ENCODE results near the gene ASAP2.

ASAP2 gene

DNA sequence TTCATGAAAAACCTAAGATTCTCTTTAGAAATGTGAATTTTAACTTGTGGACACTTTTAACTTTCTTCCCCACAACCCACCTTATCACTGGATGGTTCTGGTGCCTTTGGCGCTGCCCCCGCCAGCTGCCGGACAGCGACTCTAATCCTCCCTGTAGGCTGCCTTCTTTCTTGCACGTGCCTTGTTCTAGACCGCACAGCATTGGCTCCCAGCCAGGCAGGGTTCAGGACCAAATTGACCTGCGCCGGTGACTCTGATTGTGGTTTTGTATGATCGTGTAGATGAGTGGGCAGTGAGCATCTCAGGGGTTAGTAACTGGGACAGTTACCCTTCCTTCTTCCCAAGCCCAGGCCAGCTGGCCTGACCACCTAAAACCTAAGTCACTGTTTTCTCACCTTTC, 106.8 kb downstream of the ASAP2 start:
- in situ Hi-C loops (cut with HindIII; ENCODE audit: low sequenced_read_pairs): no loop called here

DNA sequence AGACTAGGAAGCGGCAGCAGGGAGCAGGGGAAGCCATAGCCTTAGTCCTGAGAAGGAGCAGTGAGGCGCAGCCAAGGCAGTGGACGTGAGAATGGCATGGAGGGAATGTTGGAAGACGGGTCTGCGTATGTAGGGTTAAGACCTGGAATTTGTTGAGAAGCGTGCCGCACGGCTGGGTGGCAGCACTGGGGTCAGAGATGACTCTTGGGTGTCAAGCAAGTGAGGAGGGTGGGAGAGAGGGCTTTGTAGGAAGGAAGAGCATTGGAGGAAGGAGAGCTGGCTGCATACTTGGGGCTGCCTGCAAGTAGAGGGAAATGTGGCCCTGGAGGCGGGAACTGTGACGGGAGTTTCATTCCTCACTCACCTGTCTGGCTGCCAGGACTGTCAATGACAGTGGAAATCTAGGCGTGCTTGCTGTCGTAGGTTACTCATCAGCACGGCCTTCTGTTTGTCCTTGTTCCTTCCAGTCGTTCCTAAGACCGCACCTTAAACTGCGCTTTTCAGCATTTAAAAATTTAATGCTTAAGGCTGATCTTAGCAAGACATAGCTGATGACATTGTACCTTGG, 108.8 kb downstream of the ASAP2 start:
- in situ Hi-C loops (cut with HindIII; ENCODE audit: low sequenced_read_pairs): no loop called here

DNA sequence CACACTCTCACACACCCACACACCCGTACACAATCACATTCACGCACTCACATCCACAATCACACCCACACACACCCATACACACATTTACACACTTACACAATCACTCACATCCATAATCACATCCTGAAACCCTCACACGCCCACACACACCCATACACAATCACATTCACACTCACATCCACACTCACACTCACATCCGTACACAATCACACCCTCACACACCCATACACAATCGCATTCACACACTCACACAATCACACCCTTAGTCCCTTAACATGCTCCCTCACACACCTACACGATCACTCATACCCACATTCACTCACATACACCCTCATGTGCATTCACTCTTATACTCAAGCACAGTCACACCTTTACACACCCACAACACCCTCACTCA, 110.9 kb downstream of the ASAP2 start:
- in situ Hi-C loops (cut with HindIII; ENCODE audit: low sequenced_read_pairs): no loop called here

DNA sequence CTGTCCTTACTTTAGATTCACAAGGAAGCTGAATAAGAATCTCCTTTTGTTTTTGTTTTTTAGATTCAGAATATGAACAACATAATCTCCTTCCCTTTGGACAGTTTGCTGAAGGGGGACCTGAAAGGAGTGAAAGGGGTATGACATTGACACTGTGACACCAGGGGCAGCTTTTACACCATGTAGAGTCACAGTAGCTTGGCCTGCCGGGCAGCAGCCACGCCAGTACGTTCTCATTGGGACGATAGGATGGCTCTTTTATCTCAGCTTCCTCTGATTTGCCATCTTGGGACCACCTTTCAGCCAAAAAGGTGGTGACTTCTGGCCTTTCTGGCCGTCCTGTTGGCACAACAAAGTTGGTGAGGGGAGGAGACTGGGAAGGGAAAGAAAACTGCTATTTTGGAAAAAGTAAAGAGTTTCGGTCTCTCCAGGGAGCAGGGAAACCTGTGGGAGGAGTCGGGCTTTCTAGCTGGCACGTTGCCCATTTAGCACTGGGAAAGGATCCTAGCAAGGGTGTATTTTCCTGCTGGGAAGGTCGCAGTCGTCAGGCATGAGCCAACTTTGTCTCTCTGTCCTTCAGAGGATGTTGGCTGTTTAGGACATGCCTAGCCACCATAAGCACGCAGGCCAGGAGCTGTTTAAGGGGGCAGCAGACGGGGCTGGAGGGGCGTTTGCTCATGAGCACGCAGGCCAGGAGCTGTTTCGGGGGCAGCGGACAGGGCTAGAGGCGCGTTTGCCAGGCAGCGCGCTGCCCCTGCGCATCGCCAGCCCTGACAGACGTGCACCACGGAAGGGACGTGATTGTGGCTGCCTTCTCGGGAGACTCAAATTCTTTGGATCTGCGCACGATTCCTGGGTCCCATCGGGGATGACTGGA, 112.1 kb downstream of the ASAP2 start:
- in situ Hi-C loops (cut with HindIII; ENCODE audit: low sequenced_read_pairs): no loop called here

DNA sequence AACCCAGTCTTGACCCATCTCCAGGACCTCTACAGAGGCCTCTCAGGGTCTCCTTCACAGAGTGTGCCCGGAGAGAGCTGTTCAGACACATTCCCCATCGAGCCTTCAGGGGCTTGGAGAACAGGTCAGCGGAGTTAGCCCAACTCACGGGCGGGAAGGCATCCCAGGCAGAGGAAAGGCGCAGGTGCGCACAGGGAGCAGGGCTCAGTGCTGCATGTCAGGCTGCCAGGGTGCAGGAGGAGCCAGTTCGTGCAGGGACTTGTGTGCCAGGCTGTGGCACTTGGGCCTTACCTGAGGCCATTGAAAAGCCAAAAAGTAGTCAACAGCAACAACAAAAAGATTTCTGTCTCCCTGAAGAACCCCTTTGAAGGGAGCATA, 112.7 kb downstream of the ASAP2 start:
- in situ Hi-C loops (cut with HindIII; ENCODE audit: low sequenced_read_pairs): no loop called here

DNA sequence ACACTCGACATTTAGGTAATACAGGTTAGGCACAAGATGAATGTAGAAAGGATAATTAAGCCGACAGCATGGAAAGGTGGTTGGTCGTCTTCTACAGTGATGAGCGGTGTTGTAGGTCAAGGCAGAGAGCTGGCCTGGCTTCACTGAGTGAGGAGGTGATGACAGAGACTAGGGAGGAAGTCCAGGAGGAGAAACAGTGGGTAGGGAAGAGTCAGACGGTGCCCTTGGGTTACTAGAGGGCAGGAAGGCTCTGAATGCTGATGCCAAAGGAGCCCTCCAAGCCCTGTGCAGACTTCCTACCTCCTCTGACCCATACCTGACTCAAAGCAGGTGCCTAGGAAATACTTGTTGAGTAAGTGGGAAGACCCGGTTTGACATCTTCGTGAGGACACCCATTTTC, 116.0 kb downstream of the ASAP2 start:
- in situ Hi-C loops (cut with HindIII; ENCODE audit: low sequenced_read_pairs): no loop called here

DNA sequence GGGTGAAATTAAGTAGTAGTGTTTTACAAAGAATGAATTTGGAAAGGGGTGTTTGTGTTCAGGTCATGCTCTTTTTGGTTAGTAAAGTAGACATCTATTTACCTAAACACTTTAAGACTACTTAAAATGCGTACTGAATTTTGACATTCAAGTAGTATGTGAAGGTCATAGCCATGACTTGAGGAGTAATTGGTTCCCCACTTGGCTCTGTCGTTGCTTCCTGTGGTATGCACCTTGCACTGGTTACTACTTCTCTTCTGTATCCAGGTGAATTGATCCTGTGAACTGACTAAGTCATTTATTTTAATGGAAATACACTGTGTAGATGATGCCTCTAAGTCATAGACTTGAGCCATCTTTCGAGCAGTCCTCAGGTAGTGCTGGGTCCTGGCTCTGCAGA, 118.8 kb downstream of the ASAP2 start:
- in situ Hi-C loops (cut with HindIII; ENCODE audit: low sequenced_read_pairs): no loop called here

DNA sequence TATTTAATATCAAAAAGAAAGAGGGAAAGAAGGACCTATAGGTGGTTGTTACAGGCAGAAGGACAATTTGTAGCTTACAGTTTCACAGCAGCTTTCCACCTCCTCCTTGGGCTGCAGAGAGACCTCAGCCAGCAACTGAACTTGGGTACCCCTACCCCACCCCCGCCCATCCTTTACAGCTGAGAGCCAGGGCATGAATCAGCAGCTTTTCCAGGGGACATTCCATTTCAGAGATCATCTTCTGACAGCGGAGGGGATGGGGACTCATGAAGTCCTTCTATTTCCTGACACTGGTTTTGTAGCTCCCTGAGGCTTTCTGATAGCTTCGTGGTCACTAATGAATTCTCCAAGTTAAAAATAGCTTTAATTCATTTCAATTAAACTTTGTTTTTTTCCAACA, 120.4 kb downstream of the ASAP2 start:
- in situ Hi-C loops (cut with HindIII; ENCODE audit: low sequenced_read_pairs): no loop called here

DNA sequence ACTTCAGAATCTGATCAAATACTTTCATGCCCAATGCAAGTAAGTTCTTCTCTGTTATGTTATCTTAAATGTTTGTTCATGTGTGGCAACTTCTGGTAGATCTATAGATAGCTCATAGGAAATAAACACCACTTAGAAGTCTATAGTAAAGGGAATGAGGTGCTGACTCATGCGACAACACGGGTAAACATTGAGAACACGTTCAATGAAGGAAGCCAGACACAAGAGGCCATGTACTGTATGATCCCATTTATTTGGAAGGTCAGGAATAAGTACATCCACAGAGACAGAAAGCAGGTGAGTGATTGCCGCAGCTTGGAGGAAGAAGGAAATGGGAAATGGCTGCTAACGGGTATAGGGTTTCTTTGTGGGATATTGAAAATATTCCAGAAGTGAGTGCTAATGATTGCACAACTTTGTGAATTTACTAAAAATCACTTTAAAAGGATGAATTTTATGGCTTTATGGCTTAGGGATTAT, 121.3 kb downstream of the ASAP2 start:
- in situ Hi-C loops (cut with HindIII; ENCODE audit: low sequenced_read_pairs): no loop called here

DNA sequence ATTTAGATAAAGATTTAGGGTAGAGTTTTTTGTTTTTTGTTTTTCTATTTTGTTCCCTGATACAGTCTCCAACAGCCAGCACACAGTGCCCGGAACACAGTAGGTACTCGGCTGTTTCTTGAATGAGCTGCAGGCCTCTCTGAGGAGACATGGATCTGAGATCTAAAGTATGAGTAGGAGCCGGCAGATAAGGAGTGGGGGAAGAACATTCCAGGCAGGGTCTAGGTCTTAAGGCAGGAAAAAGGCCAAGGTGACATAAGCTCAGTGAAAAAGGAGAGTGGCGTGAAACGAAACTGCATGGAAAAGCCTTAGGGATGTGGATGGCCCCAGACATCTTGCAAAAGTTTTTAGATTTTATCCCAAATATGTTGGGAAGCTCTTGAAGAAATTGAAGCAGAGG, 122.3 kb downstream of the ASAP2 start:
- in situ Hi-C loops (cut with HindIII; ENCODE audit: low sequenced_read_pairs): no loop called here

DNA sequence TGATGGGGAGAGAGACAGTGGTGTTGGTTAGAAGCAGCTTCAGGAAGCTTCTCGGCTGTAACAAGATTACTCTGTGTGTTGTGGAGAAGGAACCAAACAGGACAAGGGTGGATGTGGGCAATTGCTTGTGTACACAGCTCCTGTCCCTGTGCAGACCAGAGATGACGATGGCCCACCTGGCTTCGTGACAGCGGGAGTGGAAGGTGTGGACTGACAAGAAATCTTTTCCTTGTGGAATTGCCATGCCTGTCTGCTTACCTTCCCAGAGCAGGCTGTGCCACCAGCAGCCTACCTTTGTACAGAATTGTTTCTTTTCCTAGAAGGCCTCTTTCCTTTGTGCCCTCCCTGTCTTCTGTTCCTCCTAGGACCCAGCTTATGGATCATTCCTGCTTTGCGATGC, 122.9 kb downstream of the ASAP2 start:
- in situ Hi-C loops (cut with HindIII; ENCODE audit: low sequenced_read_pairs): no loop called here

DNA sequence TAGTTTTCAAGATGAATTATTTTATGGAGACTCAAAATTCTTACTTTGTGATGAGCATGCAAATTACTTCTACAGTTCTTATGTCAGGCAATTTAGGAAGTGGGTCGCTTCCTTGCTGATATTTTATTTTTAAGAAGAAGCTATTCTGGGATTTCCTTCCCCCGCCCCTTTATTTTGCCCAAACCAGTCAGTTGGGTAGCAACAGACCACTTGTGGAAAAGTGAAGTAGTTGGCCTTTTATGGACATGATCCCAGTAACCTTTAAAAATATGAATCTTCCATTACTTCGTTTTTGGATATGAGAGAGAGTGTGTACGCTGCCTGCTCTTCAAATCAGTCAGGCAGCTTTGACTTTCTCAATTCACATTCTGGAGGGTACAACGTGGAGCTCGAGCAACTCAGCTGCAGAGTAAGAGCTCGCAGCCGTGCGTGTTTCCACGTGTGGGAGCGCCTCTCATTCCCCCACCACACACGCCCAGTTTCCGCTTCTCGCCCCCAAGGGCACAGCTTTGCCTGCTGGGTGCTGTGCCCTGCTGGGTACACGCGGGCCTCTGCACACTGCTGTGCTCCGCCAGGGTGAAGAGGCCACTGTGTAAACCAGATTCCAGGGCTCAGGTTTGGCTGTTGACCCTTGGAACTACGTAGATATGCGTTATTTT, 124.1 kb downstream of the ASAP2 start:
- in situ Hi-C loops (cut with HindIII; ENCODE audit: low sequenced_read_pairs): no loop called here

DNA sequence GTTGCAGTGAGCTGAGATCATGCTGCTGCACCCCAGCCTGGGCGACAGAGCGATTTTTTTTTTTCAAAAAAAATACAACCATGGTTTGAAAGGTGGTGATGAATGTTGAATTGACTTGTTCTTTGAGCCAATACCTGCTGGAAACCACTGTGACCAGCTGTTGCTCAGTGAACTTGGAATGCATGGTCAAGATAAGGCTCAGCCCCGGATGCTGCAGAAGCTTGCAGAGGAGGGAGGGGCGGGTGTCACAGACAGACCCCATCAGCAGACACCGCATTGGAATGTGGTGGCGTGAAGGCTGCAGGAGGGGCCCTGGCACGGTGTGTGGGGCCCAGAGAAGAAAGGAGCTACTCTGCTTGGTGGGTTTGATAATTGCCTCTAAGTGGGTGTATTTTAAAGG, 125.1 kb downstream of the ASAP2 start:
- in situ Hi-C loops (cut with HindIII; ENCODE audit: low sequenced_read_pairs): no loop called here

DNA sequence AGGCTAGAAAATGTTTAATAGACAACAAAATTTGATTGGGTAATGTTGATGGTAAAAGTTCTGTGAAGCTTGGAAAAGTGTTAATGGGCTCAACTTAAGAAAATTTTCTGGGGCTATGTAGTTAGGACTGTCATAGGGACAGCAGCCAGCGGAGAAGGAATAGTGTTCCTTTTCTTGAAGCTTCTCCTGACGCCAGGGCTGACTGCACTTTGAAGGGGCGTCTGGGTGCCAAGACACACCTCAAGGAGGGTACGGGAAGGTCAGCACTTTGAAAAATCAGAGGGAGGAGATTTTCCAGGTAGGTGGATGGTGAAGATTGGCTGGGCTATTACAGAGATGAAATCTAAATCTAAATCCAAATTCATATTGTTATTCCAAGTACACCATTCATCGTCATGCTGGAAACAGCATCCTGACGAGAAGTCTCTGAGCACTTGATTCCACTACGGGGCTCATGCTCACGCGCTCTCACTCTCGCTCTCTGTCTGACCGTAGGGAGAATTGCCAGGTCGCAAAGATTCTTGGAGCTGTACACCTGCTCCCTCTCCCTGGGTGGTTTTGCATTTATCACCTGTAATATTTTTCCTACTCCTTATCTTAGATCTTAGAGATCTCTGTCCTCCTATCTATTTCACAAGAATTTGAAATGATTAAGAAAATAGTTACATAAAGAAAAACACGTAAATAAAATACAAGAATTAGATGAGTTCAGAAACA, 125.7 kb downstream of the ASAP2 start:
- in situ Hi-C loops (cut with HindIII; ENCODE audit: low sequenced_read_pairs): no loop called here

DNA sequence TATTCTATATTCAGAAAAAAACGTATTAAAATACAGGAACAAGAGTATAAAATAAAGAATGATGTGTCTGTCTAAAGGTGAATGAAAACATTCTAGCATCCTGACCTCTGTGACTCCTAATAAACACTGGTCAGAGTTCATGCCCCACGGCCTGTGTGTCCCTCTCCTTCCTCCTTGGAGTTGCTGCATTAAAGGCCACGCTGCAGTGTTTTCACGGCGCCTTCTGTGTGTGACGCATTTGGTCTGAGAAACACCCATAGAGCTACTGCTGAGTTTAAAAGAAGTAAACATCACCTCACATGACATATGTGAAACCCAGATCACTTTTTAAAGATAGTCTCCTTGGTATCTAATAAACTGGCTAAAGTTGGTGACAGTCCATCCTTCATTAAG, 126.2 kb downstream of the ASAP2 start:
- in situ Hi-C loops (cut with HindIII; ENCODE audit: low sequenced_read_pairs): no loop called here

DNA sequence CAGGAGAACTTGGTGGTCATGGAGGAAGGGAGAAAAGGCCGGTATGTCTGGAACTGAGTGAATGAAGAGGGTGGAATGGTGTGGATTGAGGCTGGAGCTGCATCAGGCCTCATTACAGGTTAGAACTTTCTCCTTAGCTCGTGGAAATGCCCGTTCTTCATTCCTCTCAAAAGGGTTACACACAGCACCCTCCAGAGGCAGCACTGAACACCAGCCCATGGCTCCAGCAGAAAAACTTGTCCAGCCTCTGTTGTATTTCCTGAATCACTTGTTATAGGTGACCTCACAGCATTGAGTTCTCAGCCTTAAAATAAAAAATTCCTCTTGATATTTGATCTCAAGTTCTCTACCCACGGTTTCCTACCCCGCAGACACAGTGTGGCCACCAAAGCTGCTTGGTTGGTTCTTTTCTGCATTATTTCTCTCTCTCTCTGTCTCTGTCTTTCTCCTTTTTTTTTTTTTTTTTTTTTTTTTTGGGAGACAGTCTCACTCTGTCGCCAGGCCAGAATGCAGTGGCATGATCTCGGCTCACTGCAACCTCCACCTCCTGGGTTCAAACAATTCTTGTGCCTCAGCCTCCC, 127.1 kb downstream of the ASAP2 start:
- in situ Hi-C loops (cut with HindIII; ENCODE audit: low sequenced_read_pairs): no loop called here

DNA sequence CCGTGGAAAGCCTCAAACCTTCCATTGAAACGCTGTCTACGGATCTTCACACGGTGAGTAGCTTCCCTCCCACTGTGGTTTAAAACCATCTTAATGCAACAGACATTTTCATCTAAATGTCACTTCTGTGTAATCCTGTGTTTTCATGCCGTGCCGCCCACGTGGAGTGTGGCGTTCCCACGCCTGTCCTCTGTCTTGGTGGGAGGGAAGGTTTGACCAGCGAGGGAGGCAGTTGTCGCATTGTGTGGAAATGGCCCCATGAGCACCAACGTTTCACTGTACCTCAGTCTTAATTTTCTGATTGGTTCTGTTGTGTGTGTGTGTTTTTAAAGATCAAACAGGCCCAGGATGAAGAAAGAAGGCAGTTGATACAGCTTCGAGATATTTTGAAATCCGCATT, 128.1 kb downstream of the ASAP2 start:
- in situ Hi-C loops (cut with HindIII; ENCODE audit: low sequenced_read_pairs): no loop called here

DNA sequence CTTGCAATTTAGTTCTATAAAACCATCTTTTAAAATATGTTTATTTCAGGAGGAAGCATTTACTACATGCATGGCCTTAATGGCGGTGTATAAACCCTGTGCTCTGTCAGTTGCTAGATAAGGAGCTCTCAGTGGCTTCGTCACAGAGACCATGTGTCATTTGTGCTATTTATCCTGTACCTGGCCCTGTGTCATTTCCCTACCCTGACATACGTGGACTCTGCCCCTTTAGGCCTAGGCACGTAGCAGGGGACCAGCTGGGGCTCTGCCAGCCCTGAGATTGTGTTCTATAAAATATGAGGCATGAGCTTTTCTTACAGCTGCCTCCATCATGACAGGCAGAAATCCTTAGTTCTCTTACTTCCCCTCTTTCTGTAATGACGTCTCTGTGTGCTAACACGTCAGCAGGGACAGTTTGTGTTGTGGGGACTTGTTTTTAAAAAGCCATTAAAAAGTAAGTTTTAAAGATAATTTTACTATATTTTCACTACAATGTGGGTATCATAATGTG, 128.8 kb downstream of the ASAP2 start:
- in situ Hi-C loops (cut with HindIII; ENCODE audit: low sequenced_read_pairs): no loop called here

DNA sequence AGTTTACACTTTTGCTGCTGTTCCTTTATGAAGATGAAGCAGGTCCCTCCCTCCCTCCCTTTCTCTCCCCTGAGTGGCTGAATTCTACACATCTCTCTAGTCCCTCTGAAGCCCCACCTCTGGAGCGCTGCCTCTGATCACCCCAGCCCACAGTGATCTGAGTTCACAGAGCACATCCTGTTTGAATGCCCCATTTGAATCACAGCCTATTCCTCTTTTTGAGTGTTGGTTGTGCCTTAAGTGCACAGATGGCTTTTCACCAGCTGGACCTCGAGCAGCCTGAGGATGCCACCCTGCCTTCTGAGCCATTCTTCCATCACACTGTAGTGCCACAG, 129.6 kb downstream of the ASAP2 start:
- in situ Hi-C loops (cut with HindIII; ENCODE audit: low sequenced_read_pairs): no loop called here

DNA sequence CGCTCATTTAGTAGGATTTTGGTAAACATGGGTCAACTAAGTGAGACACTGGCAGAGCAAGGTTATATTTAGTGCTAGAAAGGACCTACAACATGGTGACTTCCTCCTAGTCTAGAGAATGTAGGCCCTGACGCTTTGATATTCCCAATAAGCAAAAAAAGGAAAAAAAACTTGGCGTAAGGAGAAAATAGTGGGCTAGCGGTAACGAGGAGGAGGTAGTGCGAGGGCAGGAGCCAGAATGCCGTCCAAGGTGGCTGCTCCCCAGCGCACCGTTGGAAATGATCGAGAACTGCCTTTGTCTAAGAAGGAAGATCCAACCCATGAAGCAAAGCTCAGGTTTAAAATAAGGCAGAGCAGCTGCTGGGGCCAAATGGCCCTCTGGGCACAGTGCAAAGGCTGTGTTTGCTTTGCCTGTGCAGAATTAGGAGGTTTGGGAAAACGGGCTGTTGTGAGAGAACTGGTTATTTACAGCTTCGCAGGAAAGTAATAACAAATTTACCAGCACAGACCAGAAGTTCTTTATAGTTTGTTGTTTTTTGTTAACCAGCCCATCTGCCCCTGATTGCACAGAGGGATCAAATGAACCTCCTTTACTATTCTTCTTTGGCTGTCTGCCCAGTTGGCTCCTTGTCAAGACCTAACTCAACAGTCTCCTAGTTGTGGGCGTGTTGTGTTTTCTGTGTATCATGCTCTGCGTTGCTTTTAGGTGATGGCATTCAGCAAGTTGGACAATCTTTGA, 130.1 kb downstream of the ASAP2 start:
- in situ Hi-C loops (cut with HindIII; ENCODE audit: low sequenced_read_pairs): no loop called here
